ENCODE data around the gene ECI1.
"Not testable (repeated sequence)": the region's sequence is repeated elsewhere in the genome, so short reads cannot be mapped to it uniquely, and the experiment has no call there.

Gene ECI1

GRCh38 chr16:2273931-2274330 lies 22.5 kb upstream of the ECI1 start:
- DNase-seq (ENCODE audit: low read depth): no peak
- no peak overlapping the region for H3K4me3 ChIP-seq (ENCODE audit: low read length)
- TF ChIP-seq CTCF (IDR thresholded peaks at IDR 0.05; ENCODE audit: insufficient read depth, low read depth, low read length, missing control alignments): no peak

- TF ChIP-seq CTCF (IDR thresholded peaks at IDR 0.05; ENCODE audit: insufficient read depth, low read depth, low read length, missing control alignments): no peak
- H3K4me3 ChIP-seq (ENCODE audit: low read length): no peak overlapping the region
- no peak for DNase-seq (ENCODE audit: low read depth)
Measured at GRCh38 chr16:2273484-2273883, 22.1 kb upstream of the ECI1 start.

- H3K4me3 ChIP-seq (ENCODE audit: low read length): no peak overlapping the region
- TF ChIP-seq CTCF (IDR thresholded peaks at IDR 0.05; ENCODE audit: insufficient read depth, low read depth, low read length, missing control alignments): no peak
- no peak for DNase-seq (ENCODE audit: low read depth)
Measured at GRCh38 chr16:2271848-2272461, 20.6 kb upstream of the ECI1 start.

- TF ChIP-seq CTCF (IDR thresholded peaks at IDR 0.05; ENCODE audit: insufficient read depth, low read depth, low read length, missing control alignments): no peak
- DNase-seq (ENCODE audit: low read depth): no peak
- H3K4me3 ChIP-seq (ENCODE audit: low read length): no peak overlapping the region
Measured at GRCh38 chr16:2270588-2271470, 19.4 kb upstream of the ECI1 start.

- TF ChIP-seq CTCF (IDR thresholded peaks at IDR 0.05; ENCODE audit: insufficient read depth, low read depth, low read length, missing control alignments): no peak
- H3K4me3 ChIP-seq (ENCODE audit: low read length): no peak overlapping the region
- DNase-seq (ENCODE audit: low read depth): no peak
Measured at GRCh38 chr16:2270070-2270462, 18.7 kb upstream of the ECI1 start.

- H3K4me3 ChIP-seq (ENCODE audit: low read length): peak within 1 kb of the TSS; percentile 83
- DNase-seq (ENCODE audit: low read depth): peak; percentile 97
- TF ChIP-seq CTCF (IDR thresholded peaks at IDR 0.05; ENCODE audit: insufficient read depth, low read depth, low read length, missing control alignments): no peak
Measured at GRCh38 chr16:2267913-2268666, 16.7 kb upstream of the ECI1 start, which contains the start of gene RNPS1. TSS of gene RNPS1 (minus strand) at chr16:2268126. CDS start at chr16:2264643, 3,483 bp downstream.

- not testable (repeated sequence) for DNase-seq (ENCODE audit: low read depth)
Measured at GRCh38 chr16:2267505-2267912, 16.1 kb upstream of the ECI1 start.

GRCh38 chr16:2266887-2267286 lies 15.5 kb upstream of the ECI1 start:
- H3K4me3 ChIP-seq (ENCODE audit: low read length): peak overlapping the region; percentile 83
- peak; percentile 16 for DNase-seq (ENCODE audit: low read depth)

More at GRCh38 chr16:2267505-2267912, 16.1 kb upstream of the ECI1 start:
- H3K4me3 ChIP-seq (ENCODE audit: low read length): peak overlapping the region; percentile 83

GRCh38 chr16:2263026-2263425 lies 11.6 kb upstream of the ECI1 start:
- H3K4me3 ChIP-seq (ENCODE audit: low read length); DNase-seq (ENCODE audit: low read depth): not testable (repeated sequence)

Measured in epithelial cell of esophagus (primary cell).